K562 (cell line): Measurements from ENCODE around the gene FAM89B. TPM values are rescaled to one million over a fixed set of nuclear protein-coding genes. Genes with fewer than 3 reads are reported as not detected.

ENCODE experiments used
- ATAC-seq: fragments of 200-7000 bp; cut with Tn5 transposase; 3 replicates; pipeline ENCODE4 v1.9.1; 2020; ENCODE audit warnings: moderate library complexity
- BruUV-seq: library from RNA; stranded (reverse); fragments of 400-500 nt; replicated peaks from 2 replicates; lab custom pipeline; 2021; lab: Mats Ljungman, UMichigan
- CTCF ChIA-PET: fragments of 300-600 bp; formaldehyde crosslinking; extraction: SDS; loops from one replicate; lab custom pipeline; 2021; ENCODE audit warnings: low intra/inter-chr PET ratio; lab: Yijun Ruan, JAX
- POLR2A ChIA-PET: fragments of 300-600, 350-650 bp; sonication (Branson Sonifier 250); formaldehyde crosslinking; extraction: SDS; loops from one replicate; lab custom pipeline; 2021; ENCODE audit warnings: antibody characterized with exemption, inconsistent platforms; lab: Yijun Ruan, JAX
- DNase-seq, 4 experiments: peaks; one replicate each; pipeline versions ENCODE4 v3.0.0 to v3.0.0-alpha.2; 2011 to 2018; ENCODE audit warnings: low spot score in 3 of 4, mixed read lengths in 3 of 4; ENCODE audit errors: extremely low read depth in 1 of 4
- FAIRE-seq: peaks from 2 replicates; lab custom pipeline; 2011; peaks lifted over from hg19 to GRCh38; lab: Jason Lieb, UNC
- H2AFZ ChIP-seq: 2 replicates; pipeline ENCODE4 v1.6.0; 2011; ENCODE audit warnings: low read depth, low read length, control low read depth, inconsistent platforms
- H3K27ac ChIP-seq: fragments of 200-600 bp; 3 replicates; pipeline ENCODE4 v1.8.0; 2011; ENCODE audit warnings: low read depth, mild to moderate bottlenecking, control low read depth, inconsistent platforms, low read length, moderate library complexity, mixed read lengths; ENCODE audit errors: extremely low read depth
- H3K27me3 ChIP-seq, 2 experiments: fragments of 300-600 bp in 1 of 2; 2 replicates in 1 of 2; 3 replicates in 1 of 2; pipeline versions ENCODE4 v1.6.0 to v1.8.0; 2011; ENCODE audit warnings: inconsistent platforms in 2 of 2, low read length in 2 of 2, mild to moderate bottlenecking in 1 of 2, mixed read lengths in 1 of 2, moderate library complexity in 1 of 2; ENCODE audit not compliant: control insufficient read depth in 2 of 2, insufficient read depth in 2 of 2
- H3K36me3 ChIP-seq: fragments of 300-600 bp; 3 replicates; pipeline ENCODE4 v1.8.0; 2011; ENCODE audit warnings: mild to moderate bottlenecking, low read length, inconsistent platforms; ENCODE audit not compliant: control insufficient read depth, insufficient read depth
- H3K4me1 ChIP-seq, 2 experiments: fragments of 200-600 bp in 1 of 2; replicated peaks in 1 of 2; 2 replicates in 1 of 2; 3 replicates in 1 of 2; pipeline versions ENCODE4 v1.5.1 to v1.8.0; 2011; ENCODE audit warnings: inconsistent platforms in 2 of 2, low read length in 2 of 2, mild to moderate bottlenecking in 1 of 2, mixed read lengths in 1 of 2, moderate library complexity in 1 of 2; ENCODE audit not compliant: control insufficient read depth in 2 of 2, insufficient read depth in 2 of 2
- H3K4me2 ChIP-seq: 2 replicates; pipeline ENCODE4 v1.6.1; 2011; ENCODE audit warnings: low read length, control low read depth, inconsistent platforms, mixed read lengths; ENCODE audit not compliant: insufficient read depth
- H3K4me3 ChIP-seq: fragments of 200-600 bp; sonication (generic), shearing (Covaris generic); 2 replicates; pipeline ENCODE4 v1.5.1; 2016; ENCODE audit warnings: control low read depth, inconsistent platforms
- H3K79me2 ChIP-seq: fragments of 200-600 bp; 3 replicates; pipeline ENCODE4 v1.8.0; 2011; ENCODE audit warnings: low read length, inconsistent platforms; ENCODE audit not compliant: control insufficient read depth, insufficient read depth
- H3K9ac ChIP-seq, 2 experiments: 2 replicates each; pipeline versions ENCODE4 v1.6.0 to v1.6.1; 2011; ENCODE audit warnings: low read depth in 2 of 2, low read length in 2 of 2, control low read depth in 1 of 2, inconsistent platforms in 1 of 2, mild to moderate bottlenecking in 1 of 2, mixed read lengths in 1 of 2; ENCODE audit not compliant: insufficient read depth in 1 of 2
- H3K9me1 ChIP-seq: one replicate; pipeline ENCODE4 v1.6.0; 2011; ENCODE audit warnings: inconsistent platforms, mild to moderate bottlenecking, low read length, moderate library complexity; ENCODE audit not compliant: control insufficient read depth, insufficient read depth
- H3K9me3 ChIP-seq: replicated peaks from 2 replicates; pipeline ENCODE4 v1.5.1; 2011; ENCODE audit warnings: low read depth, low read length, inconsistent platforms; ENCODE audit not compliant: control insufficient read depth, insufficient read depth
- H4K20me1 ChIP-seq: replicated peaks from 2 replicates; pipeline ENCODE4 v1.6.1; 2011; ENCODE audit warnings: low read length, inconsistent platforms, mixed read lengths; ENCODE audit not compliant: control insufficient read depth, insufficient read depth
- MEF2D ChIP-seq: conservative IDR thresholded peaks from 2 replicates; pipeline ENCODE4 v1.6.1; 2016; ENCODE audit warnings: low read depth, missing genetic modification characterization, missing compliant biosample characterization
- POLR2AphosphoS2 ChIP-seq: IDR thresholded peaks from 2 replicates; pipeline ENCODE4 v1.6.1; 2012; ENCODE audit warnings: low read length, improper control_type of control experiment
- SUPT5H ChIP-seq: fragments of 450-650 bp; IDR thresholded peaks from 2 replicates; pipeline ENCODE4 v1.6.1; 2016
- ZNF644 ChIP-seq: fragments of 200-800 bp; sonication (Bioruptor generic); IDR thresholded peaks from 2 replicates; pipeline ENCODE4 v1.6.1; 2016; ENCODE audit warnings: low read depth, missing genetic modification characterization, missing compliant biosample characterization
- WGBS: fragments of 100-300 bp; shearing (Covaris generic); methylation state at CpG from one replicate; pipeline ENCODE4 v1.1.6; 2016; ENCODE audit warnings: low coverage, mixed read lengths; ENCODE audit not compliant: insufficient coverage; ENCODE audit errors: missing lambda C conversion rate; 5-methylcytosine and 5-hydroxymethylcytosine counted together
- in situ Hi-C: fragments of 300-500 bp; cut with MboI; formaldehyde crosslinking; loops from 4 replicates; pipeline ENCODE4 v1.15.0; 2018; ENCODE audit warnings: inconsistent platforms, mixed read lengths
- intact Hi-C: fragments of 100-400 bp; cut with micrococcal nuclease; formaldehyde crosslinking; loops from 2 replicates; pipeline ENCODE4 v1.14.2; 2022
- polyA plus RNA-seq, 8 experiments: library from polyadenylated mRNA; depleted of rRNA in 4 of 8; stranded (reverse) in 5 of 8; unstranded in 3 of 8; fragments of >200 nt; fragmentation: Nextera tagmentation in 2 of 8; fragmentation: Illumina TruSeq in 1 of 8; extraction: Ambion mirVana in 2 of 8; extraction: Trizol in 1 of 8; gene quantifications; 2 replicates each; pipeline versions ENCODE4 v1.2.1 to v1.2.3, GENCODE V29; 2011 to 2014; ENCODE audit warnings: inconsistent platforms in 1 of 8, missing spikeins in 1 of 8
- total RNA-seq, 7 experiments: library from RNA; depleted of rRNA in 6 of 7; stranded (reverse); fragments of >200 nt in 6 of 7; fragmentation: Illumina TruSeq in 2 of 7; extraction: Trizol in 2 of 7; gene quantifications; 2 replicates each; pipeline versions ENCODE4 v1.2.1 to v1.2.3, GENCODE V29; 2011 to 2021; ENCODE audit warnings: low replicate concordance in 1 of 7
- TF ChIP-seq, protein P1 (sequence below): fragments of 450-650 bp; IDR thresholded peaks from 2 replicates; pipeline ENCODE4 v1.6.1; 2016; ENCODE audit warnings: low read depth
- TF ChIP-seq, protein P2 (sequence below), 2 experiments: IDR thresholded peaks in 1 of 2; conservative IDR thresholded peaks in 1 of 2; 2 replicates each; pipeline ENCODE4 v1.6.1; 2016; ENCODE audit warnings: low read depth in 2 of 2, mild to moderate bottlenecking in 1 of 2, missing compliant biosample characterization in 1 of 2, missing genetic modification characterization in 1 of 2, moderate library complexity in 1 of 2
- TF ChIP-seq, protein P3 (sequence below), 2 experiments: fragments of 450-650 bp in 1 of 2; sonication (generic) in 1 of 2; formaldehyde crosslinking; conservative IDR thresholded peaks; 2 replicates each; pipeline versions ENCODE4 v1.4.0 to v1.8.1; 2020 to 2022; ENCODE audit warnings: mild to moderate bottlenecking in 1 of 2, missing genetic modification reagents in 1 of 2
- TF ChIP-seq, protein P4 (sequence below): sonication (generic); formaldehyde crosslinking; IDR thresholded peaks from 2 replicates; pipeline ENCODE4 v1.5.0; 2020; ENCODE audit warnings: missing genetic modification reagents

FAM89B gene
- total and polyA plus RNA-seq, 9 of the 15 experiments (the other 6 are each of a cell fraction or from before 2014, with no cell fraction given) = 0.32 to 27.6 (median 11.9) TPM

DNA sequence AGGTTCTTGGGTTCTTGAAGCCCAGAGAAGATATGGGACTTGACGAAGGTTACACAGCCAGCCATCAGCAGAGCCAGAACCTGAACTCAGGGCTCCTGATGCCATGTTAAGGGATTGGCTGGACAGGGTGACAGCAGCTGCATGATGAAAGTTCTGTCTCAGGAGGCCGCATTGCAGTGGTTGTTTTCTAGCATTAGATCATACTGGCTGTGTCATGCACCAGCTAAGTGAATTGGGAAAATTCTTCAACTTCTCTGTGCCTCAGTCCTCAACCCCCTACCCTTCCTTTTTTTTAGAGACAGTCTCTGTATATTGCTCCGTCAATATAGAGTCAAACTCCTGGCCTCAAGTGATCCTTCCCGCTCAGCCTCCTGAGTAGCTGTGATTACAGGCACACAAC is 8.7 kb upstream of the FAM89B start:
- WGBS = 79% methylated on average over 3 of the region's 4 CpGs
- Histone ChIP-seq H3K36me3 (no peaks in the 10 kb centered on the region), H3K4me3 (no peak overlapping the region), H4K20me1 (no peaks in the 10 kb centered on the region), H3K27ac (no peak overlapping the region), H2AFZ (peak overlapping the region; percentile 22; the same call in 1 of the 2 replicates), H3K4me1 (peaks cover 26 to 36% of the 10 kb centered on the region in 2 experiments), H3K79me2 (peaks cover 6% of the 10 kb centered on the region), H3K9ac (no peak overlapping the region), H3K9me1 (no peaks in the 10 kb centered on the region), H3K27me3 (no peaks in the 10 kb centered on the region), H3K4me2 (no peak overlapping the region), H3K9me3 (no peaks in the 10 kb centered on the region)
- ChIA-PET CTCF (no interaction called here), POLR2A (interaction anchor here (0.5 to 0.6 kb wide), 2 partner anchors 11 to 83 kb away, joined by 3 to 4 read pairs; no protein-coding TSS in a partner anchor)
- ATAC-seq (no peak), DNase-seq (no peak), FAIRE-seq (no peak)
- no TSS peak for BruUV-seq
- in situ Hi-C loops (no loop called here), intact Hi-C loops (no loop called here)
- no peak for TF ChIP-seq ZNF644 (tag)
- TF ChIP-seq, protein P1, sequence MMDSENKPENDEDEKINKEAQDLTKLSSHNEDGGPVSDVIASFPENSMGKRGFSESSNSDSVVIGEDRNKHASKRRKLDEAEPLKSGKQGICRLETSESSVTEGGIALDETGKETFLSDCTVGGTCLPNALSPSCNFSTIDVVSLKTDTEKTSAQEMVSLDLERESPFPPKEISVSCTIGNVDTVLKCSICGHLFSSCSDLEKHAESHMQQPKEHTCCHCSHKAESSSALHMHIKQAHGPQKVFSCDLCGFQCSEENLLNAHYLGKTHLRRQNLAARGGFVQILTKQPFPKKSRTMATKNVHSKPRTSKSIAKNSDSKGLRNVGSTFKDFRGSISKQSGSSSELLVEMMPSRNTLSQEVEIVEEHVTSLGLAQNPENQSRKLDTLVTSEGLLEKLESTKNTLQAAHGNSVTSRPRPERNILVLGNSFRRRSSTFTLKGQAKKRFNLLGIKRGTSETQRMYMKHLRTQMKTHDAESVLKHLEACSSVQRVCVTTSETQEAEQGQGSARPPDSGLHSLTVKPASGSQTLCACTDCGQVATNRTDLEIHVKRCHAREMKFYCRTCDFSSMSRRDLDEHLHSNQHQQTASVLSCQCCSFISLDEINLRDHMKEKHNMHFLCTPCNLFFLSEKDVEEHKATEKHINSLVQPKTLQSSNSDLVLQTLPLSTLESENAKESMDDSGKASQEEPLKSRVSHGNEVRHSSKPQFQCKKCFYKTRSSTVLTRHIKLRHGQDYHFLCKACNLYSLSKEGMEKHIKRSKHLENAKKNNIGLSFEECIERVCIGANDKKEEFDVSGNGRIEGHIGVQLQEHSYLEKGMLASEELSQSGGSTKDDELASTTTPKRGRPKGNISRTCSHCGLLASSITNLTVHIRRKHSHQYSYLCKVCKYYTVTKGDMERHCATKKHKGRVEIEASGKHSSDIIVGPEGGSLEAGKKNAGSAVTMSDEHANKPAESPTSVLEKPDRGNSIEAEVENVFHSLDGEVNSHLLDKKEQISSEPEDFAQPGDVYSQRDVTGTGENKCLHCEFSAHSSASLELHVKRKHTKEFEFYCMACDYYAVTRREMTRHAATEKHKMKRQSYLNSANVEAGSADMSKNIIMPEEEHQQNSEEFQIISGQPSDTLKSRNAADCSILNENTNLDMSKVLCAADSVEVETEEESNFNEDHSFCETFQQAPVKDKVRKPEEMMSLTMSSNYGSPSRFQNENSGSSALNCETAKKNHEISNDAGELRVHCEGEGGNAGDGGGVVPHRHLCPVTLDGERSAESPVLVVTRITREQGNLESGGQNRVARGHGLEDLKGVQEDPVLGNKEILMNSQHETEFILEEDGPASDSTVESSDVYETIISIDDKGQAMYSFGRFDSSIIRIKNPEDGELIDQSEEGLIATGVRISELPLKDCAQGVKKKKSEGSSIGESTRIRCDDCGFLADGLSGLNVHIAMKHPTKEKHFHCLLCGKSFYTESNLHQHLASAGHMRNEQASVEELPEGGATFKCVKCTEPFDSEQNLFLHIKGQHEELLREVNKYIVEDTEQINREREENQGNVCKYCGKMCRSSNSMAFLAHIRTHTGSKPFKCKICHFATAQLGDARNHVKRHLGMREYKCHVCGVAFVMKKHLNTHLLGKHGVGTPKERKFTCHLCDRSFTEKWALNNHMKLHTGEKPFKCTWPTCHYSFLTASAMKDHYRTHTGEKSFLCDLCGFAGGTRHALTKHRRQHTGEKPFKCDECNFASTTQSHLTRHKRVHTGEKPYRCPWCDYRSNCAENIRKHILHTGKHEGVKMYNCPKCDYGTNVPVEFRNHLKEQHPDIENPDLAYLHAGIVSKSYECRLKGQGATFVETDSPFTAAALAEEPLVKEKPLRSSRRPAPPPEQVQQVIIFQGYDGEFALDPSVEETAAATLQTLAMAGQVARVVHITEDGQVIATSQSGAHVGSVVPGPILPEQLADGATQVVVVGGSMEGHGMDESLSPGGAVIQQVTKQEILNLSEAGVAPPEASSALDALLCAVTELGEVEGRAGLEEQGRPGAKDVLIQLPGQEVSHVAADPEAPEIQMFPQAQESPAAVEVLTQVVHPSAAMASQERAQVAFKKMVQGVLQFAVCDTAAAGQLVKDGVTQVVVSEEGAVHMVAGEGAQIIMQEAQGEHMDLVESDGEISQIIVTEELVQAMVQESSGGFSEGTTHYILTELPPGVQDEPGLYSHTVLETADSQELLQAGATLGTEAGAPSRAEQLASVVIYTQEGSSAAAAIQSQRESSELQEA = no peak
- TF ChIP-seq, protein P2, sequence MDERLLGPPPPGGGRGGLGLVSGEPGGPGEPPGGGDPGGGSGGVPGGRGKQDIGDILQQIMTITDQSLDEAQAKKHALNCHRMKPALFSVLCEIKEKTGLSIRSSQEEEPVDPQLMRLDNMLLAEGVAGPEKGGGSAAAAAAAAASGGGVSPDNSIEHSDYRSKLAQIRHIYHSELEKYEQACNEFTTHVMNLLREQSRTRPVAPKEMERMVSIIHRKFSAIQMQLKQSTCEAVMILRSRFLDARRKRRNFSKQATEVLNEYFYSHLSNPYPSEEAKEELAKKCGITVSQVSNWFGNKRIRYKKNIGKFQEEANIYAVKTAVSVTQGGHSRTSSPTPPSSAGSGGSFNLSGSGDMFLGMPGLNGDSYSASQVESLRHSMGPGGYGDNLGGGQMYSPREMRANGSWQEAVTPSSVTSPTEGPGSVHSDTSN (CRISPR knock-in tag; IDR thresholded peaks at IDR 0.05; ENCODE audit: low read depth) = no peak
- TF ChIP-seq, protein P2 (tag; conservative IDR thresholded peaks at IDR 0.05; ENCODE audit: low read depth) = no peak
- TF ChIP-seq MEF2D (tag) = no peak
- TF ChIP-seq, protein P3, sequence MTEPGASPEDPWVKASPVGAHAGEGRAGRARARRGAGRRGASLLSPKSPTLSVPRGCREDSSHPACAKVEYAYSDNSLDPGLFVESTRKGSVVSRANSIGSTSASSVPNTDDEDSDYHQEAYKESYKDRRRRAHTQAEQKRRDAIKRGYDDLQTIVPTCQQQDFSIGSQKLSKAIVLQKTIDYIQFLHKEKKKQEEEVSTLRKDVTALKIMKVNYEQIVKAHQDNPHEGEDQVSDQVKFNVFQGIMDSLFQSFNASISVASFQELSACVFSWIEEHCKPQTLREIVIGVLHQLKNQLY (CRISPR knock-in tag; conservative IDR thresholded peaks at IDR 0.05) = no peak
- TF ChIP-seq, protein P4, sequence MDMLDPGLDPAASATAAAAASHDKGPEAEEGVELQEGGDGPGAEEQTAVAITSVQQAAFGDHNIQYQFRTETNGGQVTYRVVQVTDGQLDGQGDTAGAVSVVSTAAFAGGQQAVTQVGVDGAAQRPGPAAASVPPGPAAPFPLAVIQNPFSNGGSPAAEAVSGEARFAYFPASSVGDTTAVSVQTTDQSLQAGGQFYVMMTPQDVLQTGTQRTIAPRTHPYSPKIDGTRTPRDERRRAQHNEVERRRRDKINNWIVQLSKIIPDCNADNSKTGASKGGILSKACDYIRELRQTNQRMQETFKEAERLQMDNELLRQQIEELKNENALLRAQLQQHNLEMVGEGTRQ = no peak
- TF ChIP-seq SUPT5H = no peak
- TF ChIP-seq POLR2AphosphoS2 = no peak
